ENCODE results near the gene C3orf85. TPM values are rescaled to one million over a fixed set of nuclear protein-coding genes. Genes with fewer than 3 reads are reported as not detected.

C3orf85 gene
- total RNA-seq, 5 donors from 2014 or later (not counting 1 experiment from before 2014, with no cell fraction given), result not detected

DNA sequence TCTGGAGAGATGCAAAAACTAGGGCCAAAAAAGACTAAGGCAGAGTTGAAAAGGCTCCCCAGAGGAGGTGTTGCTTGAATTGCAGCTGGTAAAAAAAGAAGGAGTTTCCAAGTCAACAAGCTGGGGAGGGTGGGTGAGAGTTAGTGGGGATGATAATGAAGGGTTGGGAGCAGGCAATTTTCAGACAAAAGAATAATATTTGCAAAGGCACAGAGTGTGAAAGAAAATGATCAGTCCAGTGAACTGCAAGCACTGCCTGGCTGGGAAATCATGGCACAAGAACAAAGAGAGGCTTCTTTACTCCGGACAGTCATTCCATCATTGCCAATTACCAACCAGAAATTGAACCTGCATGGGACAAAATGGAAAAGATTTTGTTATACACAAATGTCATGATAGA is 42.2 kb downstream of the C3orf85 start:
- Mint-ChIP-seq H3K27ac (no peak overlapping the region), H3K36me3 (no peaks in the 10 kb centered on the region), H3K27me3 (peaks cover 5 to 7% of the 10 kb centered on the region in 2 donors), H3K9me3 (no peaks in the 10 kb centered on the region), H3K4me3 (no peak overlapping the region), H3K4me1 (no peaks in the 10 kb centered on the region)
- no peaks in the 10 kb centered on the region for H3K36me3 ChIP-seq (ENCODE audit: control insufficient read depth in 2 of 2, extremely low read depth in 1 of 2, insufficient read depth in 1 of 2, low read length in 1 of 2)
- ChIA-PET CTCF (interaction anchor here in 1 of 2 donors (0.5 kb wide), 1 partner anchor 114 kb away, joined by 6 read pairs; no protein-coding TSS in a partner anchor), POLR2A (no interaction called here)
- no peaks in the 10 kb centered on the region for H3K4me1 ChIP-seq (ENCODE audit: control insufficient read depth in 1 of 2, extremely low read depth in 1 of 2, insufficient read depth in 2 of 2, low read length in 2 of 2)
- no peaks in the 10 kb centered on the region for H3K9me3 ChIP-seq
- no peak for ATAC-seq (replicated peaks in 1 of 4)
- WGBS (ENCODE audit: insufficient coverage), result no CpG with 5 or more reads among the region's 1 CpG
- H3K27me3 ChIP-seq (replicated peaks in 1 of 2; ENCODE audit: control insufficient read depth in 2 of 2, extremely low read depth in 1 of 2, insufficient read depth in 2 of 2, low read length in 1 of 2), result no peaks in the 10 kb centered on the region
- H3K27ac ChIP-seq (ENCODE audit: low read length), result no peak overlapping the region
- no peak overlapping the region for H3K4me3 ChIP-seq (ENCODE audit: control insufficient read depth in 1 of 2, extremely low read depth in 1 of 2, low read length in 1 of 2)
- no peak for DNase-seq

DNA sequence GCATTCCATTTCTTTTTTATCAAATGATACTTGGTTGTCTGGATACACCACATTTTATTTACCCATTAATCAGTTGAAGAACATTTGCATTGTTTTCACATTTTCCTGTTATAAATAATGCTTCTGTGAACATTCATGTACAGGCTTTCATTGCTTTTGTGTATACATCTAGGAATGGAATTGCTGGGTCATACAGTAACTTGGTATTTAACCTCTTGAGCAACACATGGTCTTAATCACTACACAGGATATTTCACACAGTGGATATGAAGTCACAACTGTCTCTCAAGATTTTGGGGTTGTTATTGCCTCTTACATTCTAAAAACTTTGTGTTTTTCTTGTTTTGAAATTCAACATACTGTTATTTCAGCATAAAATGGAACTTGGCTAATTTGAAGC is 48.2 kb downstream of the C3orf85 start:
- ChIA-PET CTCF (interaction anchor here in 1 of 2 donors (0.6 kb wide), 1 partner anchor 1479 kb away, joined by 4 read pairs; no protein-coding TSS in a partner anchor), POLR2A (no interaction called here)
- Histone ChIP-seq H3K4me1 (ENCODE audit: control insufficient read depth in 1 of 2, extremely low read depth in 1 of 2, insufficient read depth in 2 of 2, low read length in 2 of 2) (no peaks in the 10 kb centered on the region), H3K4me3 (ENCODE audit: control insufficient read depth in 1 of 2, extremely low read depth in 1 of 2, low read length in 1 of 2) (no peak overlapping the region), H3K27me3 (replicated peaks in 1 of 2; ENCODE audit: control insufficient read depth in 2 of 2, extremely low read depth in 1 of 2, insufficient read depth in 2 of 2, low read length in 1 of 2) (peaks cover 0 to 2% of the 10 kb centered on the region in 2 experiments), H3K9me3 (no peaks in the 10 kb centered on the region), H3K36me3 (ENCODE audit: control insufficient read depth in 2 of 2, extremely low read depth in 1 of 2, insufficient read depth in 1 of 2, low read length in 1 of 2) (no peaks in the 10 kb centered on the region), H3K27ac (ENCODE audit: low read length) (no peak overlapping the region)
- ATAC-seq (replicated peaks in 1 of 4) (no peak), DNase-seq (no peak)
- no peak overlapping the region for H3K4me3 Mint-ChIP-seq
- H3K4me1 Mint-ChIP-seq, result no peaks in the 10 kb centered on the region
- H3K36me3 Mint-ChIP-seq, result no peaks in the 10 kb centered on the region
- H3K9me3 Mint-ChIP-seq, result no peaks in the 10 kb centered on the region
- no peak overlapping the region for H3K27ac Mint-ChIP-seq
- peaks cover 4 to 5% of the 10 kb centered on the region in 2 donors for H3K27me3 Mint-ChIP-seq

DNA sequence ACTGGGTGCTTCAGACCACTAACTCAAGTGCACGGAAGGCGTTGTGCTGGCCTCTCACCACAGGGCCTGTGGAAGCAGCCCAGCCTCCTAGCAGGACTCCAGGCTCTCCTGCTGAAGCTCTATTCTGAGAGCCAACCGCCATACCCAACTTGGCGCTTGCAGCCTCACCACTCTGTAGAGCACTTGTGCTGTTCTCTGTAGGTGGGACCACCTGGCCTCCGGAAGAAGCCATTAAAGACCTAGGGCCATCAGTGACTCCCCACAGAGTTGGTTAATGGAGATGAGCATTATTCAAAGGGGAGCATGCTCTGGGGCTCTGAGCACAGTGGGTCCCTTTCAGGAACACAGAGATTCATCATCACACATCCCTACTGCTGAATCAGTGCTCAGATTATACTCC is 50.9 kb downstream of the C3orf85 start:
- ATAC-seq (replicated peaks in 1 of 4), result no peak

DNA sequence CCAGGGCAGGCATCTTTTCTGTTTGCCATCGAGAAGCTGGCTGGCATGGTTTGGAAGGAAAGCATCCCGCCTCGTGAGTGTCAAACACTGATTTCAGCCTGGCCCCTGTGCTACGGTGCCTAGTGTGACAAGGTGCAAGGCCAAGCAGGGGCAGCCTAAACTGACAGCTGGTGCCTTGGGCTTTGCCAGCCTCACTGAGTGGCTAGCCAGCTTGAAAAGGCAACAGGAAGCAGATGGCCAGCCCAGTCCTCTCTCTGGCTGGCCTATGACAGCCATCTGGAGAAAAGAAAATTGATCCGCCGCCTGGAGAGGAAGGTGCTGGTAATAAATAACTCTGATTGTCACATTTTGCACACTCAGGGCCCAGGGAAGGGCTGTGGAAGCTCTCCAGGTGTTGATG is 52.2 kb downstream of the C3orf85 start:
- WGBS (ENCODE audit: insufficient coverage), result 68% methylated on average over 4 of the region's 6 CpGs
- H3K4me1 Mint-ChIP-seq, result no peaks in the 10 kb centered on the region
- H3K9me3 Mint-ChIP-seq, result no peaks in the 10 kb centered on the region
- H3K36me3 Mint-ChIP-seq, result no peaks in the 10 kb centered on the region
- no peak for ATAC-seq (replicated peaks in 1 of 4)
- no peak overlapping the region for H3K4me3 Mint-ChIP-seq
- Histone ChIP-seq H3K36me3 (ENCODE audit: control insufficient read depth in 2 of 2, extremely low read depth in 1 of 2, insufficient read depth in 1 of 2, low read length in 1 of 2) (no peaks in the 10 kb centered on the region), H3K27me3 (replicated peaks in 1 of 2; ENCODE audit: control insufficient read depth in 2 of 2, extremely low read depth in 1 of 2, insufficient read depth in 2 of 2, low read length in 1 of 2) (peaks cover 0 to 2% of the 10 kb centered on the region in 2 experiments), H3K9me3 (no peaks in the 10 kb centered on the region), H3K27ac (ENCODE audit: low read length) (no peak overlapping the region), H3K4me1 (ENCODE audit: control insufficient read depth in 1 of 2, extremely low read depth in 1 of 2, insufficient read depth in 2 of 2, low read length in 2 of 2) (no peaks in the 10 kb centered on the region), H3K4me3 (ENCODE audit: control insufficient read depth in 1 of 2, extremely low read depth in 1 of 2, low read length in 1 of 2) (no peak overlapping the region)
- POLR2A ChIA-PET, result no interaction called here
- no peak for DNase-seq
- CTCF ChIA-PET, result no interaction called here
- no peak overlapping the region for H3K27ac Mint-ChIP-seq
- peaks cover 0 to 1% of the 10 kb centered on the region in 2 donors for H3K27me3 Mint-ChIP-seq

More for the DNA sequence above, 50.9 kb downstream of the C3orf85 start:
- Histone ChIP-seq H3K36me3 (ENCODE audit: control insufficient read depth in 2 of 2, extremely low read depth in 1 of 2, insufficient read depth in 1 of 2, low read length in 1 of 2) (no peaks in the 10 kb centered on the region), H3K27me3 (replicated peaks in 1 of 2; ENCODE audit: control insufficient read depth in 2 of 2, extremely low read depth in 1 of 2, insufficient read depth in 2 of 2, low read length in 1 of 2) (peaks cover 0 to 2% of the 10 kb centered on the region in 2 experiments), H3K4me1 (ENCODE audit: control insufficient read depth in 1 of 2, extremely low read depth in 1 of 2, insufficient read depth in 2 of 2, low read length in 2 of 2) (no peaks in the 10 kb centered on the region), H3K9me3 (no peaks in the 10 kb centered on the region), H3K4me3 (ENCODE audit: control insufficient read depth in 1 of 2, extremely low read depth in 1 of 2, low read length in 1 of 2) (no peak overlapping the region), H3K27ac (ENCODE audit: low read length) (no peak overlapping the region)
- Mint-ChIP-seq H3K4me3 (no peak overlapping the region), H3K9me3 (no peaks in the 10 kb centered on the region), H3K27me3 (peaks cover 0 to 5% of the 10 kb centered on the region in 2 donors), H3K4me1 (no peaks in the 10 kb centered on the region), H3K27ac (no peak overlapping the region), H3K36me3 (no peaks in the 10 kb centered on the region)
- ChIA-PET CTCF (no interaction called here), POLR2A (no interaction called here)
- WGBS (ENCODE audit: insufficient coverage), result 95% methylated on average over 2 of the region's 5 CpGs
- DNase-seq, result no peak

DNA sequence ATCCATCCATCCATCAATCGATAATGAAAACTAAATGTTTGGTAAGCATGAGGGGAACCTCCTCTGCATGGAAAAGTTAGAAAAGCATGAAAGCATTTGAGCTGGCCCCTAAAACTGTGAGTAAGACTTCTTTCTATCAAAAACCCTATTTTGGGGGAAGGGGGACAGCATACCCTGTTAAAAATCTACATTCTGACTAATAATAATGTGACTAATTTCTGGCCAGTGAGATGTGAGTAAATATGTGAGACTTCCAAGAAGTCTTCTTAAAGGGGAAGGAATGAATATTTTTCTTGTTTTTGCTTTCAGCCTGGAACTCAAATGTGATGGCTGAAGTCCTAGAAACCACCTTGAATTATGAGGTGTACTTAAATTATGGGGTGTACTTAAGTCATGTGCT is 54.9 kb downstream of the C3orf85 start:
- ChIA-PET POLR2A (interaction anchor here in 1 of 2 donors (0.6 kb wide), 1 partner anchor 18 kb away, joined by 3 read pairs; no protein-coding TSS in a partner anchor), CTCF (no interaction called here)
- no peak overlapping the region for H3K27ac ChIP-seq (ENCODE audit: low read length)
- Mint-ChIP-seq H3K4me1 (no peaks in the 10 kb centered on the region), H3K36me3 (no peaks in the 10 kb centered on the region), H3K4me3 (no peak overlapping the region), H3K27me3 (no peaks in the 10 kb centered on the region), H3K27ac (no peak overlapping the region), H3K9me3 (no peaks in the 10 kb centered on the region)
- DNase-seq (no peak), ATAC-seq (replicated peaks in 1 of 4) (no peak)
- H3K36me3 ChIP-seq (ENCODE audit: control insufficient read depth in 2 of 2, extremely low read depth in 1 of 2, insufficient read depth in 1 of 2, low read length in 1 of 2), result no peaks in the 10 kb centered on the region
- H3K4me1 ChIP-seq (ENCODE audit: control insufficient read depth in 1 of 2, extremely low read depth in 1 of 2, insufficient read depth in 2 of 2, low read length in 2 of 2), result no peaks in the 10 kb centered on the region
- peaks cover 0 to 2% of the 10 kb centered on the region in 2 experiments for H3K27me3 ChIP-seq (replicated peaks in 1 of 2; ENCODE audit: control insufficient read depth in 2 of 2, extremely low read depth in 1 of 2, insufficient read depth in 2 of 2, low read length in 1 of 2)
- H3K9me3 ChIP-seq, result no peaks in the 10 kb centered on the region
- H3K4me3 ChIP-seq (ENCODE audit: control insufficient read depth in 1 of 2, extremely low read depth in 1 of 2, low read length in 1 of 2), result no peak overlapping the region
- WGBS (ENCODE audit: insufficient coverage), result no CpG with 5 or more reads among the region's 1 CpG

DNA sequence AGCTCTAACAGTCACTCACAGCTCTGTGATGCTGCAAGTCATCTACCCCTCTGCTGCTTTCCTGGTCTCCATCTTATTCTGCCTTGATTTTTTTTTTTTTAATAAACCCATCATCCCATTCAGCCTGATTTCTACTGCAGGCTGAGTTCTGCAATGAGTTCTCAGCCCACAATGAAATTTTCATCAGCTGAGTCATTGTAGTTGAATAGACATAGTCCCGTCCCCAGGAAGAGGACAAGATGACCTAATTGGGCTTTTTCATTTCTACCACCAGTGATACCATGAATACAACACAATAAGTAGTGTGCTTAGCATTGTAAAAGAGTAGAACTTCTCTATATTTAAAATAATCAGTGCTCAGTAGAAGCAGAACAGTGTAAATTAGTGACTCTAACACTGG is 59.3 kb downstream of the C3orf85 start:
- Histone ChIP-seq H3K4me3 (ENCODE audit: control insufficient read depth in 1 of 2, extremely low read depth in 1 of 2, low read length in 1 of 2) (no peak overlapping the region), H3K27ac (ENCODE audit: low read length) (no peak overlapping the region), H3K27me3 (replicated peaks in 1 of 2; ENCODE audit: control insufficient read depth in 2 of 2, extremely low read depth in 1 of 2, insufficient read depth in 2 of 2, low read length in 1 of 2) (no peaks in the 10 kb centered on the region), H3K9me3 (no peaks in the 10 kb centered on the region), H3K36me3 (ENCODE audit: control insufficient read depth in 2 of 2, extremely low read depth in 1 of 2, insufficient read depth in 1 of 2, low read length in 1 of 2) (no peaks in the 10 kb centered on the region), H3K4me1 (ENCODE audit: control insufficient read depth in 1 of 2, extremely low read depth in 1 of 2, insufficient read depth in 2 of 2, low read length in 2 of 2) (no peaks in the 10 kb centered on the region)
- DNase-seq (no peak), ATAC-seq (replicated peaks in 1 of 4) (no peak)
- no CpG with 5 or more reads among the region's 1 CpG for WGBS (ENCODE audit: insufficient coverage)
- H3K9me3 Mint-ChIP-seq, result peaks cover 0 to 4% (median 3%) of the 10 kb centered on the region in 3 donors
- H3K36me3 Mint-ChIP-seq, result no peaks in the 10 kb centered on the region
- H3K27ac Mint-ChIP-seq, result no peak overlapping the region
- ChIA-PET CTCF (interaction anchor here in 1 of 2 donors (0.6 kb wide), 1 partner anchor 130 kb away, joined by 4 read pairs; no protein-coding TSS in a partner anchor), POLR2A (no interaction called here)
- H3K4me1 Mint-ChIP-seq, result no peaks in the 10 kb centered on the region
- no peak overlapping the region for H3K4me3 Mint-ChIP-seq
- no peaks in the 10 kb centered on the region for H3K27me3 Mint-ChIP-seq

Measured in T-cell (primary cell).